GM04503 (cell line): Measurements from ENCODE around the gene SASH3.
"Not testable (repeated sequence)": the region's sequence is repeated elsewhere in the genome, so short reads cannot be mapped to it uniquely, and the experiment has no call there.

Source experiments
- DNase-seq: peaks from one replicate; pipeline ENCODE4 v3.0.0-alpha.2; 2012; ENCODE audit warnings: low read depth

The SASH3 gene

DNA sequence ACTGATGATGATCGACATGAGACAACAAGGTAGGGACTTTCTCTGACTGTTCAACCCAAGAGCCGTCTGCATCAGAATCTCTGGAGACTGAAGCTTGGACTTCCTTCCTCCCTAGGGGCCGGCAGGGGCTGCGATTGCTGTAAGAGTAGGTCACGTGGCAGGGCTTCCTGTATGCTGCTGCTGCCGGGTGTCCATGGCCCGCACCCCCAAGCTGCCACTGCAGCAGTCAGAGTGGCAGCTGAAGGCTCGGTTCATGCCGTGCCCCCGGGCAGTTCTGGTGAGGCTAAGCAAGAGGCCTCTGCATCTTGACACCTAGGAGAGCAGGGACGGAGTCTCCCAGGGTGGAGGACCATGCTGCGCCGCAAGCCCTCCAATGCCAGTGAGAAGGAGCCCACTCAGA is at the start of gene SASH3:
TSS of gene SASH3 (plus strand) at position 203 of the 400 bp plus-strand sequence. CDS start at position 352, 149 bp downstream.
- DNase-seq: no peak

GRCh38 chrX:129731228-129731627 is 48.5 kb upstream of the SASH3 start:
- DNase-seq: no peak

GRCh38 chrX:129732857-129733256 is 46.9 kb upstream of the SASH3 start:
- no peak for DNase-seq

- no peak for DNase-seq
Measured at GRCh38 chrX:129733335-129733734, 46.4 kb upstream of the SASH3 start.

- no peak for DNase-seq
Measured at GRCh38 chrX:129736491-129736890, 43.3 kb upstream of the SASH3 start.

GRCh38 chrX:129737916-129738315 is 41.8 kb upstream of the SASH3 start:
- DNase-seq: no peak

DNA sequence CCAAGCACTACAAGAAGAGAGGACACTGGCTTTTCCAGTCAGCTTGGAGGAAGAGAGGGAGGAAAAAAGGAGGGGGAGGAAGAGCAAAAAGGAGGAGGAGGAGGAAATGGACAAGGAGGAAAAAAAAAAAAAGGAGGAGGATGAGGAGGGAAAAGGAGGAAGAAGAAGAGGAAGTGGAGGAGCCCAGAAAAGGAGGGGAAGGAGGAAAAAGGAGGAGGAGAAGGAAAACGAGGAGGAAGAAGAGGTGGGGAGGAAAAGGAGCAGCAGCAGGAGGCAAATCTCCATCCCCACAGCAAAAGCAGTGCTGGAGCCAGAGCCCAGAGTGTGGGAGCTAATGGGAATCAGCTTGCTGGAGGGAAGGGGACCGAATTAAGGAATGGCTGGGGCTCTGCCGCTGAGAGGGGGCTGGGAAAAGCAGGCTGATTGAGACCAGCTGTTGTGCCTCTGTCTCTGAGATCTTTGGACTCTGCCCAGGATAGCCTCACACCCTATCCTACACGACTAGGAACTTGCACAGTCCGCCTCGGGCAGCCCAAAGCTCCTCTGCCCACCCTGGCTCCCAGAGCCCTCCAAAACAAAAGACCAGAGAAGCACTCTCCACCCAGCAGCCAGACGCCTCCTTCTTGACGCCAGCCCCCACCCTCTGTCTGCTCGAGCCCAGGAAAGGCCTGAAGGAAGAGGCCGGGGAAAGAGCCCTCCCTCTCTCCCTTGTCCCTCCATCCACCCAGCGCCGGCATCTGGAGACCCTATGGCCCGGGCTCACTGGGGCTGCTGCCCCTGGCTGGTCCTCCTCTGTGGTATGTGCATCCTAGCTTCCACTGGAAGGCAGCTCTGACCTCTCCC is 41.1 kb upstream of the SASH3 start, which contains the start of gene XPNPEP2:
TSS of gene XPNPEP2 (plus strand) at position 514 of the 843 bp plus-strand sequence. CDS start at position 749, 235 bp downstream.
- DNase-seq: no peak

- no peak for DNase-seq
Measured at GRCh38 chrX:129739578-129739977, 40.2 kb upstream of the SASH3 start.

DNA sequence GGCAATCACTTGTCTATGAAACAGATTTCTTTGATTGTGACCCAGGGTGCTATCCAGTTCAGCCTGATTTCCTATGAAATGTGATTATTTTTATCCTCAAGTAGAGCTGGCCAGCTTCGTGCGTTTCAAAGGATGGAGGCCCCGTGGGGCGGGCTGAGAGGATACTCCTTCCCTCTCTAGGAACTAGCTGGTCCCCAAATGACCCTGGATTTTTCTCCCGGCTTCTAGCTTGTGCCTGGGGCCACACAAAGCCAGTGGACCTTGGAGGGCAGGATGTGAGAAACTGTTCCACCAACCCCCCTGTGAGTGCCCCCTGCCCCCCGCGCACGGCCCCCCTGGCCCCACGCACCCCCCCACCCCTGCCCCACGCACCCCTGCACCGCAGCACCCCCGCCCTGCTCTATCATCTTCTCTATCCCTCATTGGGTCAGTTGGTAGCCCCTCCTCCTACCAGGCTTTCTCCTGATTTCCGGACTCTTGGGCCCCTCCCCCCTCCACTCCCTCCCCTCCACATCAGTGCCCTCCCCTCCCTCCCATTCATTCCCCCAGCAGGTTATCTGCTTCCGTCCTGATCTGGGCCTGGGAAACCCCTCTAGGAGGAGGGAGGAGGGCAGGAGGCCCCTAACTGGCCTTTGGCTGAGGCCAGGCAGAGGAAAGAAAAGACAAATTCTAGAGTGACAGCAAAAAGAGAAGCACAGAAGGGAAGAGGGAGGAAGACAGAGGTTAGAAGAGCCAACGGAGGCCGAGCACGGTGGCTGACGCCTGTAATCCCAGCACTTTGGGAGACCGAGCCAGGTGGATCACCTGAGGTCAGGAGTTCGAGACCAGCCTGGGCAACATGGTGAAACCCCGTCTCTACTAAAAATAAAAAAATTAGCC is 37.6 kb upstream of the SASH3 start:
- no peak for DNase-seq

DNA sequence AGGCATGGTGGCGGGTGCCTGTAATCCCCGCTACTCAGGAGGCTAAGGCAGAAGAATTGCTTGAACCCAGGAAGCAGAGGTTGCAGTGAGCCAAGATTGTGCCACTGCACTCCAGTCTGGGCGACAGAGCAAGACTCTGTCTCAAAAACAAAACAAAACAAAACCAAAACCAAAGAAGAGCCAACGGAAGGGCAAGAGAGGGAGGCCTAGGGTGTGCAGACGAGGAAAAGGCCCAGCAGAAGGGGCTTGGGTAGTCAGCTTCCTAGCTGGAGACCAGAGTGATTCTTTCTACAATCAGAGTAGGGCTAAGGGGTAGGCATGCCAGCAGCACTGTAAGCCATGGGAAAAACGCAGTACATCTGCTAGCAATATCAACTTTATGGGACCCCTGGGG is 37.0 kb upstream of the SASH3 start:
- not testable (repeated sequence) for DNase-seq

GRCh38 chrX:129743821-129744220 is 35.9 kb upstream of the SASH3 start:
- no peak for DNase-seq

DNA sequence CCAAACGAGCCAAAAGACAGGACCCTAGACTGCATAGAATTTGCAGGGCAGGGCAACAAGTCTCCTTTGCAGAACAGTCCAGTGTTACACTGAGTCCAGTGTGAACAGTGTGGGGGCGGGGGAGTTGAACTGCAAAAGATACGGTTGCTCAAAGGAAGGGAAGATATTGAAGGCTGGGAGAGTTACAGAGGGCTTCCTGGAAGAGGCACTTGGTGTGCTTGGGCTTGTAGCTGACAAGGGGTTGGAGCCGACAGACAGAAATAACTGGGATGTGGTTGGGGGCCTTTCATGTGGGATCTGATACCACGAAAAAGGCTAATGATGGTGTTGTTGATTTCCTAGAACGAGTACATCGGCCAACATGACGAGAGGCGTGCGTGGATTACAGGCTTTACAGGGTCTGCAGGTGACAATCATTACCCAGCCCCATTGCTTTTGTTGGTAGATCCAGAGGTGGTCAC is 34.9 kb upstream of the SASH3 start:
- no peak for DNase-seq

DNA sequence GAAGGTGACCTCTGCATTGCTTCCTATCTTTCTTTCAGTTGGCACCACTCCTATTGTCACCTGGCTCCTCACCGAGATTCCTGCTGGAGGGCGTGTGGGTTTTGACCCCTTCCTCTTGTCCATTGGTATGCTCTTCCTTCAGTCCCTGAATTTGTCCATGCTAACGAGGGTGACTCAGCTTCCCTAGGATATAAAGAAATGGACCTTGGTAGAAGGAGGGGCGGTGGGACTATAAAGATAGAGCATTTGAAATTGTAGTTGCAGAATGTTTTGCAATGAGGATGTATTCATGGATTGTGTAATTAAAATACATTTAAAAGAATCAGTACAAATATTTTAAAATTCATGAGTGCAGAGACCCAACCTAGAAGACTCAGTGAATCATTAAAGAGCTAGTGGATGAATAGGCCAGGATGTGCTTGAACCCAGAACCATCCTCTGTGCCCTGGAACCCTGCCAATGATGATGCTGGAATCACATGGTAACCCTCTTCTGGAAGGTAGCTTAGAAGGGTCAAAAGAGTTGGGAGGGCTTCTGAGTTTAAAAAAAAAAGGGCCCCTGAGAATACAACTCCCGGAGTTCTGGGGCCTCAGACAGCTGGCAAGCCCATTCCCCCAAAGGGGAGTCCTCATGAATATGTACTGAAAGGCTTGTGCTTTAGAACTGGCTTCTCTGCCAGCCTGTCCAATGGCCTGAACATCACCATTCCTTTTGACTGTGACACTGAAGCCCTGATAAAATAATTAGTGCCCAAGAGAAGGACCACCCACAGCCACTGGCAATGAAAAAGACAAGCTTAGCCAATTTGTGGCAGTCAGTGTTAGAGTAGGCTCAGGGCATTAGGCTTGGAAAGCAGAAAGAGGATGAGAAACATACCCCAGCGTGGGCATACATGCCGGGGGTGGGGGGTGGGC is 32.9 kb upstream of the SASH3 start:
- DNase-seq: no peak

DNA sequence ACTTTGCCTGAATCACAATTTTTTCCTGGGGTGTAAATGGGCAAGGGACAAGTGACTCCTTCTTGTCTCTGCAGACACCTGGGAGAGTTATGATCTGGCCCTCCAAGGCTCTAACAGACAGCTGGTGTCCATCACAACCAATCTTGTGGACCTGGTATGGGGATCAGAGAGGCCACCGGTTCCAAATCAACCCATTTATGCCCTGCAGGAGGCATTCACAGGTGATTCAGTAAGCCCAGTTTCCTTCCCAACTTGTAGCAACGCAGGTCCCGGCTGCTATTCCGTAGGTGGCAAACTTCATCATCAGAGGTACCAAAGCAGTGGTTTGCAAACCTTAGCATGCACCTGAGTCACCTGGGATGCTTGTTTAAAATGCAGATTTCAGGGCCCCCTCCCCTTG is 32.2 kb upstream of the SASH3 start:
- DNase-seq: no peak

- DNase-seq: peak; percentile 78
Measured at GRCh38 chrX:129748305-129748704, 31.4 kb upstream of the SASH3 start.

DNA sequence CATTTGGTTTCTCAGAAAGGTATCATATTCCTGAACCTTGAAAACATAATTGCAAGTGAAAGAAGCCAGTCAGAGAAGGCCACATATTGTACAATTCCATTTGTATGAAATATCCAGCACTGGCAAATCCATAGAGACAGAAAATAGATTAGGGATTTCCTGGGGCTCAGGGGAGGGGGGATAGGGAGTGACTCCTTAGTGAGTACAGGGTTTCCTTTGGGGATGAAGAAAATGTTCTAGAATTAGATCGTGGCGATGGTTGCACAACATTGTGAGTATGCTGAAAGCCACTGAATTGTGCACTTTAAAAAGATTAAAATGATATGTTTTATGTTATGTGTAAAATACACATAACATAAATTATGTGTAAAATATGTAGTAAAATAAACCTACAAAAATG is 30.7 kb upstream of the SASH3 start:
- no peak for DNase-seq

GRCh38 chrX:129750971-129751370 is 28.8 kb upstream of the SASH3 start:
- DNase-seq: no peak

DNA sequence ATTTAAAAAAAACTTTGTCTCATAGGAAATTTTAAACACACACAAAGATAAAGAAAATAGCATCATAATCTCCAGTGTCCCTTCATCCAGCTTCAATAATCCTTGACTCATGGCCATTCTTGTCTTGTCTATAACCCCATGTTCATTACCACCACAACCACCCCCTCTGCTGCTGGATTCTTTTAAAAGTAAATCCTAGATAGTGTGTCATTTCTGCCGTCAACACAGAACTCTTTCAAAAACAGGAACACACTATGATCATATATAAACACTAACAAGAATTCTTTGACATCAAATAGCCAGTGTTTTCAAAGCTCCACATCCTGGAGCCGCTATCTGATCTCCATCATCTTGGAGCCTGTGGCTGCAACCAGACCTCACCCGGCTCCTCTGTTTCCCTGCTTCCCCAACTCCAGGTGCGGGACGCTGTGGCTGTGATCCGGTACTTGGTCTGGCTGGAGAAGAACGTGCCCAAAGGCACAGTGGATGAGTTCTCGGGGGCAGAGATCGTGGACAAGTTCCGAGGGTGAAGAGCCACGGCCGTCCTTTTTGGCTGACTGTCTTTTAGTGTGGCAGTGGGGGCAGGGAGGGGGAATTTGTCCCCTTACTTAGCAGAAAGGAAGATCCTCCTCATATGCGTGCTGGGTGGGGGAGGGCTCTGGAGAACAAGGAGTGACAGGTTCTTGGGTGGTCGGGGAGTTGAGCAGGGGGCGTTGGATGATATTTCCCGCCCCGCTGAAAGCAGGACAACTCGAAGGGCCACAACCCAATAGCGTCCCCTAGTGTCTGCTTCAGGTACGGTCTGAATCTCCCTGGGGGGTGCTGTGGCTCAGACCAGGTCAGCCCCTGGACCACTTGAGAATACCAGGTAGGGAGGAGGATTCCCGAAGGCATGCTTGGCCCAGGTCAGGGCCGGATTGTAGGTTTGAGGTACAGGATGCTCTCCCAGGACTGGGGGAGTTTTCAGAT is 25.4 kb upstream of the SASH3 start:
- no peak for DNase-seq

DNA sequence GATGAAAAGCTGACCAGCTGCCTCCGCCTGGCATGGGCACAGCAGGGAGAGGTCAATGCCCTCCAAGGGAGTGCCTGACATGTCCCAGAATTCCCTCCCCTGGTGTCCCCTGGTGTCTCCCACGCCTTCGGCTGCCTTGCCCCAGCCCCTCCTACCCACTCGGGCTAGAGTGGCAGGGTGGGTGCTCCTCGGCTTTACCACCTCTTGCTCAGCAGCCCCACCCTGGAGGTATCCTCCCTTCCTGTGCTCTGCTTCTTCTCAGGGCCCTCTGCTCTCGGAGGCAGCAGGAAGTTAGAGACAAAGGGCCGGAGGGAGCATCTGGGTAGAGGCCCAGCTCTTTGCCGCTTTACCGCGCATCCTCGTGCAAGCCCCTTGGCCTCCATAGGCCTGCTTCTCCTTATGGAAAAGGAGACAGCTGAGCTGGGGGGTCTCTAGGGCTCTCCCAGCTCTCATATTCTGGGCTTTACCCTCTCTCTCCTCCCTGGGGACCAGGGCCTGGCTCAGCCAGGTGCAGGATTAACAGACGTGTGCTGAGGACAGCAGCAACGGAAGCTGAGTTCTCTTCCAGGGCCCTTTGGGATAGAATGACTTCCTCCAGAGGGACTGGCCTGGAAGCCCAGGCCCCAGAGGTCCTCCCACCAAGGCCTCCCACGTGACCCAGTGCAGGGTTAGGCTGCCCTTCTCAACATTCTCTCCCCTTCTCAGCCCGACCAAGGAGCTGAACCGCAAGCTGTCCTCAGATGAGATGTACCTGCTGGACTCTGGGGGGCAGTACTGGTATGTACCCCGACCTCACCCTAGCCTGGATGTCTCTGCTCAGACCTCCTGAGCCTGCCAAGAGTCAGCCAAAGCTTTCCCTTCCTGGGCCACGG is 23.7 kb upstream of the SASH3 start:
- DNase-seq: no peak
